ENCODE results near the gene AFTPH. TPM values are rescaled to one million over a fixed set of nuclear protein-coding genes. Genes with fewer than 3 reads are reported as not detected.
A peak's percentile ranks its signal among the peaks of the same experiment; 100 is the strongest.

AFTPH gene
- total RNA-seq, 2 experiments from 2014 or later, result 30.6 to 31.1 TPM

DNA sequence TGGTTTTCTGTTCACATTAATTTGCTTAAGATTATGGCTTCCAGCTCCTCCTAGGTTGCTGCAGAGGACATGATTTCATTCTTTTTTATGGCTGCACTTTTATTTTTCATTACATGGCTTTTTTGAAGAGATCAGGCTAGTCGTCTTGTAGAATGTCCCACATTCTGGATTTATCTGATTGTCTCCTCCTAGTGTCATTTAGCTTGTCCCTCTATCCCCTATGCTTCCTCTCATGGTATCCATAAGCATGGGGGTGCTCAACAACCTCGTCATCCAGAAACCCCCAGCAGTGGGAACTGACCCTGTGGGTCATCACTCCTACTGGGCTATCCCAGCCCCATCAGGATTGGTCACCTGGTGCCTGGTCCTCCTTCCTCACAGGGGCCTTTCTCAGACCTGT, 80.0 kb downstream of the AFTPH start:
- Mint-ChIP-seq H3K4me1 (ENCODE audit: low read depth) (peaks cover 25% of the 10 kb centered on the region), H3K27ac (no peak overlapping the region), H3K9me3 (no peaks in the 10 kb centered on the region), H3K36me3 (ENCODE audit: low read depth) (no peaks in the 10 kb centered on the region), H3K4me3 (no peak overlapping the region), H3K27me3 (no peaks in the 10 kb centered on the region)
- ChIA-PET CTCF (interaction anchor here (0.7 to 2.7 kb wide), 5 partner anchors 12 to 454 kb away, joined by 3 to 9 read pairs (median 3); no protein-coding TSS in a partner anchor), POLR2A (interaction anchor here (0.6 kb wide), 1 partner anchor 33 kb away, joined by 3 read pairs; no protein-coding TSS in a partner anchor)
- intact Hi-C loops (cut with micrococcal nuclease), result no loop called here
- DNase-seq (no peak), ATAC-seq (no peak)
- TF ChIP-seq, protein P1, sequence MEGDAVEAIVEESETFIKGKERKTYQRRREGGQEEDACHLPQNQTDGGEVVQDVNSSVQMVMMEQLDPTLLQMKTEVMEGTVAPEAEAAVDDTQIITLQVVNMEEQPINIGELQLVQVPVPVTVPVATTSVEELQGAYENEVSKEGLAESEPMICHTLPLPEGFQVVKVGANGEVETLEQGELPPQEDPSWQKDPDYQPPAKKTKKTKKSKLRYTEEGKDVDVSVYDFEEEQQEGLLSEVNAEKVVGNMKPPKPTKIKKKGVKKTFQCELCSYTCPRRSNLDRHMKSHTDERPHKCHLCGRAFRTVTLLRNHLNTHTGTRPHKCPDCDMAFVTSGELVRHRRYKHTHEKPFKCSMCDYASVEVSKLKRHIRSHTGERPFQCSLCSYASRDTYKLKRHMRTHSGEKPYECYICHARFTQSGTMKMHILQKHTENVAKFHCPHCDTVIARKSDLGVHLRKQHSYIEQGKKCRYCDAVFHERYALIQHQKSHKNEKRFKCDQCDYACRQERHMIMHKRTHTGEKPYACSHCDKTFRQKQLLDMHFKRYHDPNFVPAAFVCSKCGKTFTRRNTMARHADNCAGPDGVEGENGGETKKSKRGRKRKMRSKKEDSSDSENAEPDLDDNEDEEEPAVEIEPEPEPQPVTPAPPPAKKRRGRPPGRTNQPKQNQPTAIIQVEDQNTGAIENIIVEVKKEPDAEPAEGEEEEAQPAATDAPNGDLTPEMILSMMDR (IDR thresholded peaks at IDR 0.05), result no peak

DNA sequence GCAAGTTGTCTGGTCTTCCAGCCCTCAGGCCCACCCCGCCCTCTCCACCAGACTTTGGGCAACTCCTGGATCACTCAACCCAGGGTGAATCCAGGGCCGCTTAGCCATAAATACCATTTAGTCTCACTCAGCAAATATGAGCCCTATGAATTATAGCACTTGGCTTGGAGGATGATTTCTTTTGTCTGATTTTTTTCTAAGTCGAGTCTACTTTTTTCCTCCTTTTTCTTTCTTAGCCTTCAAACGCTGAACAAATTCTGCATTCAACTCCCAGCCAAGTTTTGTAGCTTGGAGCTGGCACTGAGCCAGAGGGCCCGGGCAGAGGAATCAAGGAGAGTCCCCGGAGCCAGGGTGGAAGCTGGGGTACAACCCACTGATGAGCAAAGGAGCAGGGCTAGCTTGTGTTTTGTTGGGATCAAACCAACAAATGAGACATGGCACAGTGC, 80.9 kb downstream of the AFTPH start:
- POLR2A ChIA-PET, result interaction anchor here (2.5 to 5.6 kb wide), 2 partner anchors 49 to 82 kb away, joined by 9 to 34 read pairs; partner anchors contain the start of genes AFTPH and SERTAD2
- H3K4me1 Mint-ChIP-seq (ENCODE audit: low read depth), result peaks cover 22% of the 10 kb centered on the region
- CTCF ChIA-PET, result interaction anchor here (1.0 to 2.7 kb wide), 7 partner anchors 11 to 268 kb away, joined by 3 to 9 read pairs (median 4); no protein-coding TSS in a partner anchor
- TF ChIP-seq, protein P1 (IDR thresholded peaks at IDR 0.05), result no peak
- no peaks in the 10 kb centered on the region for H3K36me3 Mint-ChIP-seq (ENCODE audit: low read depth)
- intact Hi-C loops (cut with micrococcal nuclease), result loop anchor here (5.0 kb wide), 1 partner anchor 37 kb away; no protein-coding TSS in a partner anchor
- no peaks in the 10 kb centered on the region for H3K27me3 Mint-ChIP-seq
- H3K4me3 Mint-ChIP-seq, result no peak overlapping the region
- H3K27ac Mint-ChIP-seq, result no peak overlapping the region
- DNase-seq (no peak), ATAC-seq (no peak)
- no peaks in the 10 kb centered on the region for H3K9me3 Mint-ChIP-seq

DNA sequence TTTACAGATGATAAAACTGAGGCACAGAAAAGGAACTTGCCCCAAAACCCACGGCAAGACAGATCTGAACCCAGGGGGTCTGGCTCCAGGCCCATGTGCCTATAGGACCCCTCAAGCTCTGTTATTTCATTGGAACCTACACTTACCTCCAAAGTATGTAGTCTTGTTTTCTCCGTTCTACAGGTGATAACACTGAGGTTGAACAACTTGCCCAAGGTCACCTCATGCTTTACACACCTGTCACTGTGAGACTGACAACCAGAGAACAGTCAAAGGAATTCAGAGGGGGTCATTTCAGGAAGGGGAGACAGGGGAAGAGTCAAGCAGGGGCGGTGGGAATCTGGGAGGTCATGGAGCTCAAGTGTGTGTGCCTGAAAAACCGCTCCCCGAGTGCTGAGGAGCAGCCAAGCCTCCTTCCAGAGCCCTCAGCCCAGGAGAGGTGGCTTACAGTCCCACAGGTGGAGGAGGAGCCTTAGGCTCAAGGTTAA, 81.9 kb downstream of the AFTPH start:
- H3K27me3 Mint-ChIP-seq, result no peaks in the 10 kb centered on the region
- H3K36me3 Mint-ChIP-seq (ENCODE audit: low read depth), result no peaks in the 10 kb centered on the region
- intact Hi-C loops (cut with micrococcal nuclease), result loop anchor here (5.0 kb wide), 1 partner anchor 36 kb away; no protein-coding TSS in a partner anchor
- peak overlapping the region; percentile 93 for H3K27ac Mint-ChIP-seq
- CTCF ChIA-PET, result interaction anchor here (1.0 to 4.0 kb wide), 13 partner anchors 10 to 267 kb away, joined by 3 to 42 read pairs (median 6); no protein-coding TSS in a partner anchor
- ATAC-seq (no peak), DNase-seq (no peak)
- H3K4me3 Mint-ChIP-seq, result peak overlapping the region; percentile 60
- TF ChIP-seq, protein P1 (IDR thresholded peaks at IDR 0.05), result no peak
- no peaks in the 10 kb centered on the region for H3K9me3 Mint-ChIP-seq
- POLR2A ChIA-PET, result interaction anchor here (0.6 to 5.6 kb wide), 9 partner anchors 10 to 267 kb away, joined by 3 to 34 read pairs (median 4); partner anchors contain the start of genes AFTPH and SERTAD2
- peaks cover 22% of the 10 kb centered on the region for H3K4me1 Mint-ChIP-seq (ENCODE audit: low read depth)

DNA sequence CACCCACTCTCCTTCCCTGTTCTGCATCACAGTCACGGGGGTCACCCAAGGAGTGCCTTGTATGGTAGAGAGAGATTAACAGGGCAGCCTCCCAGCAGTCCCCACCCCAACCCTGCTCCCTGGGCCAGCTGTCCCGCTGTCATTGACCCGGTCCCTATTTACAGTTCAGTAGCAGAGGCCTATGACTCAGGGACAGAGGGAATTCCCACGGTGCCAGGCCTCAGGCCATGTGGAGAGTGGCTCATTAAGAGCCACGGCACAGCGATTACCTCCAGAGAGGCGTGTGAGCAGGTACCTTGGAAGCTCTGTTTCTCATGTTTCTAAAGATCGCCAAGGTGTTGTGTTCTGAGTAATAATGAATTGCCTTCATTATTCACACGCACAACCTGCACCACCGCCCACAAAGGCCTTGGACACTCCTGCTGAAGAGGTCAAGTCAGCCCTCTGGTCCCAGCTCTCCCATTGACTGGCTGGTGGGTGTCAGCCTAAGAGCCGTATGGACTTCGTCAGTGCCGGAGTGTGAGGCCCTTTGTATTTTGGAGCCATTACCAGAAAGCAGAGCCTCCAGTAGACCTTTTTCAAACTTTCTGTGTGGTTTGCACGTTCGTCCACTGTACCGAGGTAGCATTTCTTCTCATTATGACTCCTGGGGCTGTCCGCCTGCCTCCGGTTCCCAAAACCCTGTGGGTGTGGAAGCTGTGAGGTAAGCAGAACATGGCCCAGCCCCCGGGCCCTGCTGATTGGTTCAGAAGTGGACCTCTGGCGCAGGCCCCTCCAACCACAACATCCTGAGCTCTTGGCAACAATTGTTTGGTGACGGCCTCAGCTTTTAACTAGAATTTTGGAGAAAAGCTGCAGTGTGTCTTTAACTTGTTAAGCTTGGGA, 82.6 kb downstream of the AFTPH start:
- H3K9me3 Mint-ChIP-seq, result no peaks in the 10 kb centered on the region
- peak overlapping the region; percentile 60 for H3K4me3 Mint-ChIP-seq
- TF ChIP-seq, protein P1 (IDR thresholded peaks at IDR 0.05), result no peak
- intact Hi-C loops (cut with micrococcal nuclease), result loop anchor here (5.0 kb wide), 1 partner anchor 36 kb away; no protein-coding TSS in a partner anchor
- ChIA-PET CTCF (interaction anchor here (0.7 to 4.0 kb wide), 23 partner anchors 9 to 275 kb away, joined by 3 to 42 read pairs (median 6); no protein-coding TSS in a partner anchor), POLR2A (interaction anchor here (0.6 to 5.6 kb wide), 9 partner anchors 9 to 266 kb away, joined by 3 to 34 read pairs (median 4); partner anchors contain the start of genes AFTPH and SERTAD2)
- peak overlapping the region; percentile 93 for H3K27ac Mint-ChIP-seq
- no peaks in the 10 kb centered on the region for H3K27me3 Mint-ChIP-seq
- peak; percentile 99 for DNase-seq
- H3K4me1 Mint-ChIP-seq (ENCODE audit: low read depth), result peaks cover 22% of the 10 kb centered on the region
- no peaks in the 10 kb centered on the region for H3K36me3 Mint-ChIP-seq (ENCODE audit: low read depth)
- ATAC-seq, result peak; percentile 92

Data from activated CD8-positive, alpha-beta T cell treated with anti-CD3 and anti-CD28 coated beads for 36 hours (primary cell).